Karpas-422 (cell line): ENCODE data around the gene TMEM63C. TPM values are rescaled to one million over a fixed set of nuclear protein-coding genes. Genes with fewer than 3 reads are reported as not detected.

ENCODE experiments used
- DNase-seq: peaks from one replicate; pipeline ENCODE4 v3.0.0-alpha.2; 2015
- H2AFZ ChIP-seq: fragments of 200-600 bp; sonication (generic); 2 replicates; pipeline ENCODE4 v1.6.1; 2014; ENCODE audit warnings: antibody characterized with exemption, low read length, mixed read lengths
- H3K27ac ChIP-seq: fragments of 200-600 bp; sonication (generic); 2 replicates; pipeline ENCODE4 v1.5.1; 2014; ENCODE audit warnings: mild to moderate bottlenecking, low read length, moderate library complexity
- H3K27me3 ChIP-seq: fragments of 200-600 bp; sonication (generic); 2 replicates; pipeline ENCODE4 v1.6.1; 2014; ENCODE audit warnings: low read length, mixed read lengths
- H3K36me3 ChIP-seq: fragments of 200-600 bp; sonication (generic); 2 replicates; pipeline ENCODE4 v1.6.1; 2014; ENCODE audit warnings: low read length, mixed read lengths; ENCODE audit not compliant: insufficient read depth
- H3K4me1 ChIP-seq: fragments of 200-600 bp; sonication (generic); 2 replicates; pipeline ENCODE4 v1.6.1; 2014; ENCODE audit warnings: mild to moderate bottlenecking, low read length, mixed read lengths
- H3K4me2 ChIP-seq: fragments of 200-600 bp; sonication (generic); 2 replicates; pipeline ENCODE4 v1.6.1; 2014; ENCODE audit warnings: low read length, low read depth, mild to moderate bottlenecking; ENCODE audit not compliant: poor library complexity, severe bottlenecking
- H3K4me3 ChIP-seq: fragments of 200-600 bp; sonication (generic); 2 replicates; pipeline ENCODE4 v1.5.1; 2014; ENCODE audit warnings: mild to moderate bottlenecking, antibody characterized with exemption, low read length, mixed read lengths
- H3K79me2 ChIP-seq: fragments of 200-600 bp; sonication (generic); 2 replicates; pipeline ENCODE4 v1.6.1; 2014; ENCODE audit warnings: mild to moderate bottlenecking, low read length, mixed read lengths
- H3K9ac ChIP-seq: fragments of 200-600 bp; sonication (generic); 2 replicates; pipeline ENCODE4 v1.6.0; 2014; ENCODE audit warnings: low read length
- H3K9me2 ChIP-seq: fragments of 200-600 bp; sonication (generic), shearing (Covaris generic); replicated peaks from 2 replicates; pipeline ENCODE4 v1.6.0; 2014; ENCODE audit warnings: mild to moderate bottlenecking, low read length, moderate library complexity; ENCODE audit not compliant: insufficient read depth
- H3K9me3 ChIP-seq: fragments of 300-700, 200-600 bp; sonication (generic); 2 replicates; pipeline ENCODE4 v1.6.1; 2014; ENCODE audit warnings: low read length, mixed read lengths
- H4K20me1 ChIP-seq: fragments of 200-600 bp; sonication (generic); 2 replicates; pipeline ENCODE4 v1.6.1; 2014; ENCODE audit warnings: mild to moderate bottlenecking, antibody characterized with exemption, low read length, low read depth; ENCODE audit not compliant: insufficient read depth
- total RNA-seq: library from RNA; depleted of rRNA; stranded (reverse); fragments of >200 nt; shearing (Covaris generic); gene quantifications from 2 replicates; pipeline ENCODE4 v1.2.3, GENCODE V29; 2014; ENCODE audit warnings: low replicate concordance

TMEM63C gene
- total RNA-seq, 1 experiment from 2014 or later: 5.0 TPM

DNA sequence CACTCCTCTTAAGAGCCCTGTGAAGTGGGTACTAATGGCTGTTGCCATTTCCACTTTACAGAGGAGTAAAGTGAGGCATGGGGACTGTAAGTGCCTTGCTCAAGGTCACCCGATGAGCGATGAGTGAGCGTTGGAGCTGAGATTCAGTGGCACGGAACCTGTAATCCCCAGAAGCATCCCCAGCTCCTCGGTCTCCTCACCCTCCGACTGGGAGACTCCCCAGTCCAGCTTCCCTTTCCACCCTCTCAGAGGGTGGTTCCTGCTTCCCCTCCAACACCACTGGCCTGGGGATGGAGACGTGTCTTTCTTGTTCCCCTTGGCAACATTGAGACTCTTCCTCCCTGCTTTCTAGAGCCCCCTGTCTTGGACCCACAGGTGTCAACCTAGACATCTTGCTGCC, 32.6 kb downstream of the TMEM63C start:
- peaks cover 16% of the 10 kb centered on the region for H4K20me1 ChIP-seq
- no peaks in the 10 kb centered on the region for H3K9me3 ChIP-seq
- H3K9ac ChIP-seq: no peak overlapping the region
- no peaks in the 10 kb centered on the region for H3K36me3 ChIP-seq
- H3K9me2 ChIP-seq: no peaks in the 10 kb centered on the region
- no peak overlapping the region for H3K27ac ChIP-seq
- DNase-seq: no peak
- H3K27me3 ChIP-seq: no peaks in the 10 kb centered on the region
- no peak overlapping the region for H3K4me2 ChIP-seq
- H3K4me3 ChIP-seq: no peak overlapping the region
- no peak overlapping the region for H2AFZ ChIP-seq
- H3K4me1 ChIP-seq: no peaks in the 10 kb centered on the region
- no peaks in the 10 kb centered on the region for H3K79me2 ChIP-seq

DNA sequence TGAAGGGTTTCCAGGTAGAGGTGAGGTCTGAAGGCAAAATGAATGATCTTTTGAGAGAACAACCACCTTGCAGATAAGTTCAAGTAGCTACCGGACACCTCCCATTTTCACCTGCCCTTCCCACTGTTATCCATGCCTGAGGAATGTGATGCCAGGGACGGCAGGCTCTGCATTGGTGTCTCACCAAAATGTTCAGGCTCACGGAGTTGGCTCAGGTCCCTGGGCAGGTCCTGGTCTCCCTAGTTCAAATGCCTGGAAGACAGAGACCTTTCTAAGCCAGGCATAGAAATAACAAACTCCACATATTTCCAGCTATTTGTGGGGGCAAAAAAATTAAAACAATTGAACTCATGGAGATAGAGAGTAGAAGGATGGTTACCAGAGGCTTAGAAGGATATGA, 36.0 kb downstream of the TMEM63C start:
- Histone ChIP-seq H3K27me3 (no peaks in the 10 kb centered on the region), H3K27ac (no peak overlapping the region), H3K4me2 (no peak overlapping the region), H4K20me1 (peaks cover 6% of the 10 kb centered on the region), H3K36me3 (no peaks in the 10 kb centered on the region), H3K9me3 (no peaks in the 10 kb centered on the region), H3K9ac (no peak overlapping the region), H2AFZ (no peak overlapping the region), H3K79me2 (no peaks in the 10 kb centered on the region), H3K4me1 (no peaks in the 10 kb centered on the region), H3K9me2 (no peaks in the 10 kb centered on the region), H3K4me3 (no peak overlapping the region)
- no peak for DNase-seq

DNA sequence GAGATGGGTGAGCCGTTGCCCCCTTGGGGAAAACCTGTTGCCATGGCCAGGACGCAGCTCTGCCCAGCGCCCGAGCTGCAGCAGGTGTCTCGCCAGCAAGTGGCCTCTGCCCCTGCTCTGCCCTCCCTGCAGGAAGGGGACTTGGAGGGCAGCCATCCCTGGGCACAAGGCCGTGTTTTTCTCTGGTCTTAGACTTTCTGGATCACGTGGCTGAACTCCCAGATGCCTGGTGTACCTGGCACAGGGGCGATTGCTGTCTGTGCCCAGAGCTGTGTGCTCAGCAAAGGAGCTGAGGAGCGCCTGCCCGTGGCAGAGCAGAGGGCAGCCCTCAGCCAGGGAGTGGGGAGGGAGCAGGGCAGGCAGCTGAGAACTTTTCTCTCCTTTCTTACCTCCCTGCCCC, 38.0 kb downstream of the TMEM63C start:
- no peak for DNase-seq

DNA sequence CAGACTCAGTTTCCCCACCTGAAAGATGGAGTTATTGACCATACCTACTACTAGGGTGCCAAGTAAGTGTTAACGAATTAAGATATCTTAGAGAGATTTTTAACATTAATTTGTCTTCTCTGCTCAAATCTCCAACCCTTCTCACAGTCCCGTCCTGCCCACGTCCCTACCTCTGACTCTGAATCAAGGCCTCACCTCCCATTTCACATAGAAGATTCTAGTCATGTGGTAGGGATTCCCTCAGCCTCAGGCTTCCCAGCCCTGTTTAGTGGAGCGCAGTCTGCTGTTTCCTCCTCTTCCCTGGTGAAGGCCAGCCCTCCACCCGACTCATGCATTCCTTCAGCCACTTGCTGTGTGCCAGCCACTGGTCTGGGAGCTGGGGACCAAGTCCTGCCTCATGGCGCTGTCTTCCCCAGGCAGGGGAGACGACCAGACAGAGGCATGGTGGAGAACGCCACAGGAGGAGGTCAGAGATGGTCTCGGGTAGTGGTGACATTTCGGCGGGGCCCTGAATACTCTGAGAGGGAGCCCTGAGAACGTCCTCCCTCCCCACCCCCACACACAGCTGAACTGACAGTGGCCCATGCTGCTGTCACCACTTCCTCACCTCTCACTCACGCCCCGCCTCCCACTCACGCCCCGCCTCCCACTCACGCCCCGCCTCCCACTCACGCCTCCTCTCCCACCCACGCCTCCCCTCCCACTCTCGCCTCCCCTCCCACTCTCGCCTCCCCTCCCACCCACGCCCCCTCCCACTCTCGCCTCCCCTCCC, 38.8 kb downstream of the TMEM63C start:
- Histone ChIP-seq H3K4me3 (no peak overlapping the region), H3K9me2 (no peaks in the 10 kb centered on the region), H3K79me2 (no peaks in the 10 kb centered on the region), H4K20me1 (peaks cover 6% of the 10 kb centered on the region), H3K27ac (no peak overlapping the region), H2AFZ (no peak overlapping the region), H3K27me3 (no peaks in the 10 kb centered on the region), H3K9ac (no peak overlapping the region), H3K4me1 (no peaks in the 10 kb centered on the region), H3K36me3 (no peaks in the 10 kb centered on the region), H3K4me2 (no peak overlapping the region), H3K9me3 (no peaks in the 10 kb centered on the region)
- DNase-seq: no peak

More for the DNA sequence above, 38.0 kb downstream of the TMEM63C start:
- Histone ChIP-seq H3K36me3 (no peaks in the 10 kb centered on the region), H3K27me3 (no peaks in the 10 kb centered on the region), H3K9me3 (no peaks in the 10 kb centered on the region), H3K4me2 (no peak overlapping the region), H3K9ac (no peak overlapping the region), H3K9me2 (no peaks in the 10 kb centered on the region), H3K4me1 (no peaks in the 10 kb centered on the region), H3K79me2 (no peaks in the 10 kb centered on the region), H4K20me1 (peaks cover 6% of the 10 kb centered on the region), H3K4me3 (no peak overlapping the region), H2AFZ (no peak overlapping the region), H3K27ac (no peak overlapping the region)

DNA sequence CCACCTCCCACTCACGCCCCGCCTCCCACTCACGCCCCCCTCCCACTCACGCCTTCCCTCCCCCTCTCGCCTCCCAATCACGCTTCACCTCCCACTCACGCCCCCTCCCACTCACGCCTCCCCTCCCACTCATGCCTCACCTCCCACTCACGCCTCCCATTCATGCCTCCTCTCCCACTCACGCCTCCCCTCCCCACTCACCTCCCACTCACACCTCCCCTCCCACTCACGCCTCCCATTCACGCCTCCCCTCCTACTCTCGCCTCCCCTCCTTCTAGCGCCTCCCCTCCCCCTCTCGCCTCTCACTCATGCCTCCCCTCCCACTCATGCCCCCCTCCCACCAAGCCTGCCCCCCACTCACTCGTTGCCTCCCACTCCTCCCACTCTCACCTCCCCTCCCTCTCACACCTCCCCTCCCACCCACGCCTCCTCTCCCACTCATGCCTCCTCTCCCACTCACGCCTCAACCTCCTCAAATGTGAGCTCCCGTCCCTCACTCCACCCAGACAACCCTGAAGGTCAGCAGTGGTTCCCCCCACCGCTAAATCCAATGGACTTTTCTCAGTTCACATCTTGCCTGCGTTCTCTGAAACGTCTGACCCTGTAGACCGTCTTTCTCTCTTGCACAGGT, 39.8 kb downstream of the TMEM63C start:
- H3K36me3 ChIP-seq: no peaks in the 10 kb centered on the region

DNA sequence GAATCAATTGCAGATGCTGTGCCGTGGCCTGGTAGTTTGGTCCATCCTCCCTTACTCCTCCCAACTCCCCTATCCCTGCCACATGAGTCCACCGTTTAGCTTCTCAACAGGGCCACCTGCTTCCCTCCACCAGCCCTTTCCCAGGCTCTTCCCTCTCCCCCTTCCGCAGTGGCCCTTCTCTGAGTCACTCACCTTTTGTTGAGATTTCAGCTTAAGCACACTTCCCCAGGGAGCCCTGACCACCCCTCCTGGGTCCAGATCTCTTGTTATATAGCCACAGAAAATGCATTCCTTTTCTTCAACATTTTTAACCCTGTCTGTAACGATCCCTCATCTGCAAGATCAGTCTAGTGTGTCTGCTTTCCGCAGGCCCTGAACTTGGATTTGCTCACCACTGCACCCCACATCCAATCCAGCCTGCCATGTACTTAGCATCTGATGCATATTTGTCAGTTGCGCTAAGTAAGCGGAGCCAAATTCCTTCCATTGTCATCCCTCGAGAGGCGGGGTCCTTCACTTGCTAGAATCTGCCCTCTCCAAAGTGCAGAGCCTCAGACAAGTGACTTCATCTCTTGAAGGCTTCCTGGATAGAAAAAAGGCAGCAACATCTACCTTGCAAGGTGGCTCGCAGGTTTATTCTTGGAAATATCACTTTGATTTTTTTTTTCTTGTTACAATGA, 41.1 kb downstream of the TMEM63C start:
- Histone ChIP-seq H3K4me1 (no peaks in the 10 kb centered on the region), H3K9ac (no peak overlapping the region)
- DNase-seq: no peak

More for the DNA sequence above, 39.8 kb downstream of the TMEM63C start:
- H3K4me1 ChIP-seq: no peaks in the 10 kb centered on the region
- H3K9me3 ChIP-seq: no peaks in the 10 kb centered on the region
- no peaks in the 10 kb centered on the region for H3K79me2 ChIP-seq
- no peak overlapping the region for H3K27ac ChIP-seq
- no peak overlapping the region for H2AFZ ChIP-seq
- H3K4me3 ChIP-seq: no peak overlapping the region
- no peak overlapping the region for H3K9ac ChIP-seq
- H3K9me2 ChIP-seq: no peaks in the 10 kb centered on the region
- H4K20me1 ChIP-seq: peaks cover 6% of the 10 kb centered on the region
- no peaks in the 10 kb centered on the region for H3K27me3 ChIP-seq
- no peak for DNase-seq
- H3K4me2 ChIP-seq: no peak overlapping the region

DNA sequence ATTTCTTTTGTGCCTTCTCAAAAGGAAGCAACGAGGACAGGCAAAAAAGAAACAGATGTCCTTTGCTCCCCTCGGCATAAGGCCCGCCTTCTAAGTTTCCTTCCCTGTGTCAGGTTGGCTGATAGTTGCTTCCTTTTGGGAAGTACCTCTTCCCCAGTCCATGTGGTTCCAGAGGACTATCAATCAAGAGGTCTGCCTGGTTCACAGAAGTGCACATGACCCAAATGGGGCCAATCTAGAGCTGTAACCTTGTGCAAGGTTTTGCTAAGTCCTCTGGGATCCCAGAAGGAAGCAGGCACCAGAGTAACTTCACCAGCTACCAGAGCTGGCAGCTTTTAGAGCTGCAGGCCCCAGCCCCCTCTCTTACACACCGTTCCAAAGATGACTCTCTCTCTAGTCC, 42.6 kb downstream of the TMEM63C start:
- H3K79me2 ChIP-seq: no peaks in the 10 kb centered on the region
- no peaks in the 10 kb centered on the region for H3K4me1 ChIP-seq
- H3K4me3 ChIP-seq: no peak overlapping the region
- no peaks in the 10 kb centered on the region for H4K20me1 ChIP-seq
- H3K27ac ChIP-seq: no peak overlapping the region
- no peaks in the 10 kb centered on the region for H3K27me3 ChIP-seq
- no peaks in the 10 kb centered on the region for H3K9me2 ChIP-seq
- no peak overlapping the region for H3K4me2 ChIP-seq
- no peak for DNase-seq
- H3K36me3 ChIP-seq: no peaks in the 10 kb centered on the region
- no peaks in the 10 kb centered on the region for H3K9me3 ChIP-seq
- H3K9ac ChIP-seq: no peak overlapping the region
- no peak overlapping the region for H2AFZ ChIP-seq

More for the DNA sequence above, 41.1 kb downstream of the TMEM63C start:
- H4K20me1 ChIP-seq: peaks cover 6% of the 10 kb centered on the region
- H3K9me3 ChIP-seq: no peaks in the 10 kb centered on the region
- H3K79me2 ChIP-seq: no peaks in the 10 kb centered on the region
- no peaks in the 10 kb centered on the region for H3K36me3 ChIP-seq
- H3K4me3 ChIP-seq: no peak overlapping the region
- no peak overlapping the region for H3K27ac ChIP-seq
- no peak overlapping the region for H2AFZ ChIP-seq
- H3K4me2 ChIP-seq: no peak overlapping the region
- no peaks in the 10 kb centered on the region for H3K9me2 ChIP-seq
- H3K27me3 ChIP-seq: no peaks in the 10 kb centered on the region

DNA sequence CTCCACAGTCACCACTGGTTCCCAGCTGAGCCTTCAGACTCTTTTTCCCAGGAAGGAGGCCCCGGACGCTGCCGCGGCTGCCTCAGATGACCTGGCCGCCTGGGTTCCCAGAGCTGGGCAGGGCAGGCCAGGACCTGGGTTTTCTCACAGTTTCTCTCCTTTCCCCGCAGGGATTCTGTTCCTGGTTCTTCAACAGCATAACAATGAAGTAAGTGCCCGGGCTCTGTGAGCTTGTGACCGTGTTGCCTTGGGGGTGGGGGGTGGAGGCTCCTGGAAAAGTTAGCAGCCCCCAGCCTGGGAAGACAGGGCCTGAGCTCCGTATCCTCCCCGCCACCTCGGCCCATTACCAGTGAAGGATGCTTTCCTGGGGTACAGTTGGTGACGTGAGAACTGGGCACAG, 43.7 kb downstream of the TMEM63C start:
- no peaks in the 10 kb centered on the region for H3K4me1 ChIP-seq
- no peaks in the 10 kb centered on the region for H3K9me3 ChIP-seq
- H3K4me3 ChIP-seq: no peak overlapping the region
- no peak overlapping the region for H3K27ac ChIP-seq
- H3K9me2 ChIP-seq: no peaks in the 10 kb centered on the region
- no peaks in the 10 kb centered on the region for H4K20me1 ChIP-seq
- H3K79me2 ChIP-seq: no peaks in the 10 kb centered on the region
- no peak overlapping the region for H3K4me2 ChIP-seq
- H3K36me3 ChIP-seq: no peaks in the 10 kb centered on the region
- DNase-seq: no peak
- no peak overlapping the region for H2AFZ ChIP-seq
- H3K9ac ChIP-seq: no peak overlapping the region
- H3K27me3 ChIP-seq: no peaks in the 10 kb centered on the region
